Liver (tissue), 3 donors: ENCODE measurements around the gene SWT1.

ENCODE experiments used
- ATF3 ChIP-seq: IDR thresholded peaks from 2 replicates; pipeline ENCODE4 v1.6.1; 2016; ENCODE audit warnings: antibody characterized with exemption
- CTCF ChIP-seq: fragments of 150-350 bp; IDR thresholded peaks from 2 replicates; pipeline ENCODE4 v1.5.1; 2017; ENCODE audit warnings: improper control_type of control experiment, low read depth, low read length; ENCODE audit not compliant: missing input control
- EGR1 ChIP-seq, 2 donors: IDR thresholded peaks; 2 replicates each; pipeline ENCODE4 v1.6.1; 2016 to 2018; ENCODE audit warnings: antibody characterized with exemption in 2 of 2, low read depth in 2 of 2
- FOXA1 ChIP-seq: IDR thresholded peaks from 2 replicates; pipeline ENCODE4 v1.6.1; 2016; ENCODE audit warnings: antibody characterized with exemption
- GABPA ChIP-seq, 2 donors: IDR thresholded peaks in 1 of 2; conservative IDR thresholded peaks in 1 of 2; 2 replicates each; pipeline ENCODE4 v1.6.1; 2016; ENCODE audit warnings: antibody characterized with exemption in 2 of 2, mild to moderate bottlenecking in 1 of 2, moderate library complexity in 1 of 2
- JUND ChIP-seq, 2 donors: IDR thresholded peaks; 2 replicates each; pipeline ENCODE4 v1.6.1; 2016; ENCODE audit warnings: antibody characterized with exemption in 2 of 2
- MAX ChIP-seq: IDR thresholded peaks from 2 replicates; pipeline ENCODE4 v1.6.1; 2016; ENCODE audit warnings: antibody characterized with exemption
- RAD21 ChIP-seq, 2 donors: IDR thresholded peaks; 2 replicates each; pipeline ENCODE4 v1.6.1; 2016; ENCODE audit warnings: antibody characterized with exemption in 2 of 2, mild to moderate bottlenecking in 2 of 2
- REST ChIP-seq: IDR thresholded peaks from 2 replicates; pipeline ENCODE4 v1.6.1; 2016; ENCODE audit warnings: antibody characterized with exemption, mild to moderate bottlenecking
- RXRA ChIP-seq, 2 donors: IDR thresholded peaks; 2 replicates each; pipeline ENCODE4 v1.6.1; 2017 to 2018; ENCODE audit warnings: antibody characterized with exemption in 2 of 2, mild to moderate bottlenecking in 1 of 2
- SP1 ChIP-seq: IDR thresholded peaks from 2 replicates; pipeline ENCODE4 v1.6.1; 2018; ENCODE audit warnings: antibody characterized with exemption, mild to moderate bottlenecking
- TAF1 ChIP-seq: conservative IDR thresholded peaks from 2 replicates; pipeline ENCODE4 v1.6.1; 2016; ENCODE audit warnings: antibody characterized with exemption, mild to moderate bottlenecking
- YY1 ChIP-seq: IDR thresholded peaks from 2 replicates; pipeline ENCODE4 v1.6.1; 2016; ENCODE audit warnings: antibody characterized with exemption, mild to moderate bottlenecking
- ZBTB33 ChIP-seq: IDR thresholded peaks from 2 replicates; pipeline ENCODE4 v1.6.1; 2016; ENCODE audit warnings: antibody characterized with exemption
- donor health status: healthy.
- donor health status: healthy.

- no peak for TF ChIP-seq CTCF
- TF ChIP-seq TAF1 = no peak
- no peak for TF ChIP-seq ATF3
- no peak for TF ChIP-seq JUND (IDR thresholded peaks at IDR 0.05)
- TF ChIP-seq RAD21 (IDR thresholded peaks at IDR 0.05) = no peak
- TF ChIP-seq REST = no peak
- TF ChIP-seq YY1 = no peak
- TF ChIP-seq FOXA1 = no peak
- TF ChIP-seq MAX = no peak
- TF ChIP-seq SP1 = no peak
- TF ChIP-seq ZBTB33 = no peak
- no peak for TF ChIP-seq GABPA (IDR thresholded peaks at IDR 0.05 in 1 of 2, conservative IDR thresholded peaks at IDR 0.05 in 1 of 2)
- no peak for TF ChIP-seq EGR1 (IDR thresholded peaks at IDR 0.05; ENCODE audit: low read depth in 2 of 2)
- no peak for TF ChIP-seq RXRA (IDR thresholded peaks at IDR 0.05)
These were observed 56.1 kb downstream of the SWT1 start for GRCh38 chr1:185213091-185213490.
